Muscle of leg (tissue), 11 donors: ENCODE data around the gene HDAC9. TPM values are rescaled to one million over a fixed set of nuclear protein-coding genes. Genes with fewer than 3 reads are reported as not detected.
"Not testable (repeated sequence)": the region's sequence is repeated elsewhere in the genome, so short reads cannot be mapped to it uniquely, and the experiment has no call there.

Experiments used
- DNase-seq: peaks from one replicate; pipeline ENCODE4 v3.0.0; 2013
- H3K27ac ChIP-seq: one replicate; pipeline ENCODE4 v1.5.1; 2013; ENCODE audit warnings: mild to moderate bottlenecking, low read length, control low read depth
- H3K27me3 ChIP-seq: one replicate; pipeline ENCODE4 v1.6.1; 2013; ENCODE audit warnings: low read length; ENCODE audit not compliant: control insufficient read depth, insufficient read depth
- H3K36me3 ChIP-seq: one replicate; pipeline ENCODE4 v1.6.1; 2013; ENCODE audit warnings: low read length; ENCODE audit not compliant: control insufficient read depth, insufficient read depth
- H3K4me1 ChIP-seq: one replicate; pipeline ENCODE4 v1.6.1; 2013; ENCODE audit warnings: low read length; ENCODE audit not compliant: control insufficient read depth, insufficient read depth
- H3K4me3 ChIP-seq: one replicate; pipeline ENCODE4 v1.5.1; 2013; ENCODE audit warnings: low read length, control low read depth
- H3K9me3 ChIP-seq: replicated peaks from 2 replicates; pipeline ENCODE4 v1.6.1; 2013; ENCODE audit warnings: low read depth, low read length; ENCODE audit not compliant: control insufficient read depth
- WGBS: methylation state at CpG from one replicate; pipeline ENCODE4 v1.1.5; 2013; ENCODE audit warnings: missing lambda C conversion rate; ENCODE audit not compliant: insufficient coverage; 5-methylcytosine and 5-hydroxymethylcytosine counted together
- polyA plus RNA-seq, 8 donors: library from polyadenylated mRNA; unstranded; fragments of 120-200 nt; gene quantifications; one replicate each; pipeline versions ENCODE4 v1.2.1 to v1.2.3, GENCODE V29; 2013; ENCODE audit warnings: inconsistent platforms in 1 of 8, low replicate concordance in 1 of 8; ENCODE audit not compliant: insufficient read length in 8 of 8, insufficient read depth in 1 of 8
- total RNA-seq: library from RNA; stranded (reverse); fragments of 120-200 nt; gene quantifications from one replicate; pipeline ENCODE4 v1.2.4, GENCODE V29; 2013

Gene HDAC9
- total and polyA plus RNA-seq, 9 donors: 11.9 to 38.2 (median 21.2) TPM

DNA sequence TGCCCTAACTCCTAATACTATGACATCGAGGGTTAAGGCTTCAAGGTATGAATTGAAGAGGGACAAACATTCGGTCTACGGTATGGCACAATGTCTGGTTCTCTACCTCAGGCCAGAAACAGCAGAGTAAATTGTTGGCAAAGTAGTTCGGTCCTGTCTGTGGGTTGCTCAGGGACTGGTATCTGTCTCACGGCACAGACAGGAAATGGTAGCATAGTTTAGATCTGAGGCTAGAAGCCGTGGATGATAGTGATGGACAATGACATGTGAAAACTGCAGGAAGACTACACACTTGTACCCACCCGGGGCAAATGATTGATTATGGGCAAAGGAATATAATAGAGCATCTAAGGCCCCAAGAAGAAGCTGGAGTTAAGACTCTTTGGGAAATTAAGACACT lies 515.7 kb downstream of the HDAC9 start:
- Histone ChIP-seq H3K4me1 (no peaks in the 10 kb centered on the region), H3K27me3 (no peaks in the 10 kb centered on the region), H3K36me3 (no peaks in the 10 kb centered on the region), H3K27ac (no peak overlapping the region), H3K9me3 (no peaks in the 10 kb centered on the region), H3K4me3 (no peak overlapping the region)
- DNase-seq: no peak
- WGBS: 82% methylated on average over 4 of the region's 7 CpGs

DNA sequence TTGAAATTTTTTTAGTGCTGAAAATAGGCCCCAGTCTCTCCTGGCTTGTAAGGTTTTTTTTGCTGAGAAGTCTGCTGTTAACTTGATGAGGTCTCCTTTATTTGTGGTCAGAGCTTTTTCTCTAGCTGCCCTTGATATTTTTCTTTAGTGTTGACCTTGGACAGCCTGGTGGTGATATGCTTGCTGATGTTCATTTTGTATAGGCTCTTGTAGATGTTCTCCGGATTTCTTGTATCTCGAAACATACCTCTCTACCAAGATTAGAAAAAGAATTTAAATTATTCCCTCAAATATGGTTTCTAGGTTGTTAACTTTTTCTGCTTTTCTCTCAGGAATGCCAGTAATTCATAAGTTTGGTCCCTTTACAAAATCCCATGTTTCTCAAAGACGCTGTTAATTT lies 519.5 kb downstream of the HDAC9 start:
- H3K9me3 ChIP-seq: no peaks in the 10 kb centered on the region
- no CpG with 5 or more reads among the region's 3 CpGs for WGBS

GRCh38 chr7:19016140-19016539 lies 520.6 kb downstream of the HDAC9 start:
- Histone ChIP-seq H3K4me1 (no peaks in the 10 kb centered on the region), H3K27me3 (no peaks in the 10 kb centered on the region), H3K9me3 (no peaks in the 10 kb centered on the region), H3K4me3 (no peak overlapping the region), H3K27ac (no peak overlapping the region), H3K36me3 (no peaks in the 10 kb centered on the region)
- DNase-seq: no peak
- WGBS: no CpG with 5 or more reads among the region's 1 CpG

More for the DNA sequence above, 519.5 kb downstream of the HDAC9 start:
- no peaks in the 10 kb centered on the region for H3K27me3 ChIP-seq
- H3K36me3 ChIP-seq: no peaks in the 10 kb centered on the region
- no peak overlapping the region for H3K27ac ChIP-seq
- H3K4me1 ChIP-seq: no peaks in the 10 kb centered on the region
- H3K4me3 ChIP-seq: no peak overlapping the region
- DNase-seq: no peak

DNA sequence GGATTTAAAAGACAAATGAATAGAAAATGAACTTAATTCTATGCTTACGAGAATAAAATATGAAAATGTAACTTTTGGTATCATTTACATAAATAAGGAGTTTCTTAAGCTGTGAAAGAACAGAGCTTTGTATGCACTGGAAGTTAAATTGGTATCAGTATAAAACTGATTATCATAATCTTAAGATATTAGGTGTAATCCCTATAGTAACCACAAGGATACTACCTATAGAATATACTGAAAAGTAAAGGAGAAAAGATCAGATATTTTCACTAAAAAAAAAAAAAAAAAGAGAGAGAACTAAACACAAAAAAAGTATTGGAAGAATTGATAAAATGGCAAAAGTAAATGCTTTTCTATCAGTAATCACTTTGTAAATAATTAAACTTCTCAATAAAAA lies 521.8 kb downstream of the HDAC9 start:
- Histone ChIP-seq H3K9me3 (no peaks in the 10 kb centered on the region), H3K36me3 (no peaks in the 10 kb centered on the region), H3K27ac (no peak overlapping the region), H3K4me1 (no peaks in the 10 kb centered on the region), H3K27me3 (no peaks in the 10 kb centered on the region), H3K4me3 (no peak overlapping the region)
- no peak for DNase-seq
- WGBS: no CpG with 5 or more reads among the region's 1 CpG

DNA sequence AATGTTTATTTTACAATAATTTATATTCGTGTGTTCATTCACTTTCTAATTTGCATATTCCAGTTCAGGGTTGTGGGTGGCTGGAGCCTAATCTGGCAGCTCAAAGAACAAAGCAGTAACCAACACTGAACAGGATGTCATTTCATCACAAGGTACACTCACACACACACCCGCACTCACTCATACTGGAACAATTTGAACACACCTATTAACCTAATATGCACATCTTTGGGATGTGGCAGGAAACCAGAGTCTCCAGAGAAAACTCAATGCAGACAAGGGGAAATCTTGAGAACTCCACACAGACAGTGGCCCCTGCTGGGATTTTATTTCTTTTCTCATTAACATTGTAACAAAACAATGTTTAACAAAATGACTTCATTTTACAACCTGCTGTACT lies 524.5 kb downstream of the HDAC9 start:
- H3K27ac ChIP-seq: no peak overlapping the region
- no peaks in the 10 kb centered on the region for H3K9me3 ChIP-seq
- H3K4me3 ChIP-seq: no peak overlapping the region
- no CpG with 5 or more reads among the region's 2 CpGs for WGBS
- no peaks in the 10 kb centered on the region for H3K4me1 ChIP-seq
- no peak for DNase-seq
- no peaks in the 10 kb centered on the region for H3K36me3 ChIP-seq
- no peaks in the 10 kb centered on the region for H3K27me3 ChIP-seq

DNA sequence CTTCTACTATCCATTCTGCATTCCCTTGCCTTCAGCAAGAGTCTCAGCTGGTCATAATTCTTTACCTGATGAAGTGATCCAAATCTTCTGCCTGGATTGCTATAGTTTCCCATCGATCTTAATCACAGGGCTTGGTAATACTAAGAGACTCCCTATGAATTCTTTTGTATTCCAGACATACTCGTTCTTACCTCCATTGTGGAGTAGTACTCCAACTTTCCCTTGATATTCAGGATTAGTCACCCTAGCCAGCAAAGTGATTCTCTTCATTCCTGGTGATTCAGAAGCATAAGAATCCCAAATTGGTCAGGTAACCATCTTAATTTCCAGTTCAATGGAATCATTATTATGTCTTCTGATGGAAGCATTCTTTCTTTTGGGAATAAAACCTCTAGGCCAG lies 525.2 kb downstream of the HDAC9 start:
- H3K4me3 ChIP-seq: no peak overlapping the region
- no peaks in the 10 kb centered on the region for H3K27me3 ChIP-seq
- no peaks in the 10 kb centered on the region for H3K4me1 ChIP-seq
- no peaks in the 10 kb centered on the region for H3K9me3 ChIP-seq
- no peaks in the 10 kb centered on the region for H3K36me3 ChIP-seq
- no peak overlapping the region for H3K27ac ChIP-seq
- no peak for DNase-seq
- no CpG with 5 or more reads among the region's 2 CpGs for WGBS

- no peak overlapping the region for H3K27ac ChIP-seq
- no peaks in the 10 kb centered on the region for H3K36me3 ChIP-seq
- no peak overlapping the region for H3K4me3 ChIP-seq
- WGBS: no CpG with 5 or more reads among the region's 3 CpGs
- DNase-seq: no peak
- H3K9me3 ChIP-seq: no peaks in the 10 kb centered on the region
- H3K27me3 ChIP-seq: no peaks in the 10 kb centered on the region
- H3K4me1 ChIP-seq: no peaks in the 10 kb centered on the region
These were observed 527.9 kb downstream of the HDAC9 start for GRCh38 chr7:19023477-19023876.

DNA sequence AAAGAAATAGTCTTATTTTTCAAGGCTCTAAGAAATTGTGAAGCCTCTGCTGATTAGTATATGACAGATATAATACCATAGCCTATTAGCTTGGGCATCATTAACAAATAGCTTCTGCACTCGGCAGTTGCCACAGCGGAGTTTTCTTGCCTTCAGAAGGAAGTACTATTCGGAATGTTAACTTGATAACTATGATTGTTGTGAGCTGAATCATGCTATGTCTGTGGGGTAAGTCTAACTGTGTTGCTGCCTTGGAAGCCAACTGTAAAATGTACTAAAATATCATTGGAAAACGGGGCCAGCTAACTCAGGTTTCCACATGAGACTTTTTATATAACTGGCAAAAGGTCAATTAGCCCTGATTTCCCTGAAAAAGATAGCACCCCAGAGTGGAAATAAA lies 528.7 kb downstream of the HDAC9 start:
- H3K4me3 ChIP-seq: no peak overlapping the region
- H3K27me3 ChIP-seq: no peaks in the 10 kb centered on the region
- H3K9me3 ChIP-seq: no peaks in the 10 kb centered on the region
- no peak overlapping the region for H3K27ac ChIP-seq
- no peaks in the 10 kb centered on the region for H3K4me1 ChIP-seq
- no peak for DNase-seq
- no peaks in the 10 kb centered on the region for H3K36me3 ChIP-seq
- no CpG with 5 or more reads among the region's 4 CpGs for WGBS

DNA sequence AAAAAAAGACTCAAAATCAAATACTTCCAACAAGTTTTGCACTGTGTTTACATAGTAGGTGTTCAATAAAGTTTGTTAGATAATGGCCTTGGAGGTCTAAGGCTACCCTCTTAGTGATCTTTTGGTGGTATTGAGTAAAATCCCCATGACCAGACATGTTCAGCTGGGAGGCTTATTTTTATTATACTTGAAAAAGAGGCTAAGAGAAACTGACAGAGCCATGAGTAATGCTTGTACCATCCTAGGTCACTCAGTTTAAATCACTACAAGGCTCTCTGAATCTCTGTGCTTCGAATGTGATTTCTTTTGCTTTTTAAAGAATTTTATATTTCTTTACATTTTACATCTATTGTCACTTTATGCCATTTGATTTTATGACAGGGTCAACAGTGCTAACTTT lies 531.3 kb downstream of the HDAC9 start:
- no peaks in the 10 kb centered on the region for H3K4me1 ChIP-seq
- H3K9me3 ChIP-seq: no peaks in the 10 kb centered on the region
- H3K27ac ChIP-seq: no peak overlapping the region
- no peaks in the 10 kb centered on the region for H3K36me3 ChIP-seq
- no CpG with 5 or more reads among the region's 1 CpG for WGBS
- no peak for DNase-seq
- no peak overlapping the region for H3K4me3 ChIP-seq
- H3K27me3 ChIP-seq: no peaks in the 10 kb centered on the region

GRCh38 chr7:19030281-19030680 lies 534.7 kb downstream of the HDAC9 start:
- H3K27ac ChIP-seq: peak overlapping the region; percentile 20
- H3K36me3 ChIP-seq: no peaks in the 10 kb centered on the region
- DNase-seq: peak; percentile 59
- no CpG with 5 or more reads among the region's 2 CpGs for WGBS
- H3K9me3 ChIP-seq: no peaks in the 10 kb centered on the region
- no peaks in the 10 kb centered on the region for H3K4me1 ChIP-seq
- H3K4me3 ChIP-seq: no peak overlapping the region
- no peaks in the 10 kb centered on the region for H3K27me3 ChIP-seq

GRCh38 chr7:19032942-19033341 lies 537.4 kb downstream of the HDAC9 start:
- H3K36me3 ChIP-seq, H3K27ac ChIP-seq, H3K4me3 ChIP-seq, DNase-seq, H3K9me3 ChIP-seq, H3K4me1 ChIP-seq, H3K27me3 ChIP-seq: not testable (repeated sequence)
- no CpG with 5 or more reads among the region's 3 CpGs for WGBS
